ENCODE measurements around the gene METTL27.
"Not testable (repeated sequence)": the region's sequence is repeated elsewhere in the genome, so short reads cannot be mapped to it uniquely, and the experiment has no call there.

GRCh38 chr7:73837167-73837566 is 5.1 kb downstream of the METTL27 start:
- not testable (repeated sequence) for TF ChIP-seq CTCF, POLR2A (IDR thresholded peaks at IDR 0.05)
